IMR-90 (cell line): ENCODE results near the gene ELMO1. TPM values are rescaled to one million over a fixed set of nuclear protein-coding genes. Genes with fewer than 3 reads are reported as not detected.

Experiments
- ATAC-seq: fragments of 200-7000 bp; cut with Tn5 transposase; 2 replicates; pipeline ENCODE4 v1.9.1; 2020; ENCODE audit warnings: low read depth, mild to moderate bottlenecking, moderate library complexity
- BruUV-seq: library from RNA; stranded (reverse); fragments of 400-500 nt; replicated peaks from 2 replicates; lab custom pipeline; 2021; lab: Mats Ljungman, UMichigan
- CTCF ChIA-PET: fragments of 300-600 bp; formaldehyde crosslinking; extraction: SDS; loops from one replicate; lab custom pipeline; 2021; ENCODE audit warnings: antibody characterized with exemption; lab: Yijun Ruan, JAX
- POLR2A ChIA-PET: fragments of 300-600 bp; sonication (Branson Sonifier 250); formaldehyde crosslinking; loops from one replicate; lab custom pipeline; 2022; ENCODE audit warnings: antibody characterized with exemption; ENCODE audit not compliant: unreplicated experiment; lab: Charles Lee
- DNase-seq: peaks from one replicate; pipeline ENCODE4 v3.0.0; 2013
- H2AFZ ChIP-seq: replicated peaks from 2 replicates; pipeline ENCODE3; 2013; ENCODE audit warnings: low read length, mild to moderate bottlenecking; ENCODE audit not compliant: poor library complexity
- H2AK5ac ChIP-seq: 2 replicates; pipeline ENCODE4 v1.6.1; 2013; ENCODE audit warnings: low read depth, low read length, inconsistent platforms
- H2AK9ac ChIP-seq: replicated peaks from 2 replicates; pipeline ENCODE3; 2013; ENCODE audit warnings: mild to moderate bottlenecking, low read depth, low read length, moderate library complexity; ENCODE audit not compliant: poor library complexity
- H2BK120ac ChIP-seq: 2 replicates; pipeline ENCODE4 v1.6.1; 2013; ENCODE audit warnings: low read depth, low read length, inconsistent platforms
- H2BK15ac ChIP-seq: 3 replicates; pipeline ENCODE4 v1.6.1; 2013; ENCODE audit warnings: low read depth, low read length, inconsistent platforms
- H2BK20ac ChIP-seq: 2 replicates; pipeline ENCODE4 v1.6.1; 2013; ENCODE audit warnings: low read depth, mild to moderate bottlenecking, inconsistent platforms, low read length, moderate library complexity
- H2BK5ac ChIP-seq: 2 replicates; pipeline ENCODE4 v1.6.1; 2013; ENCODE audit warnings: mild to moderate bottlenecking, low read depth, low read length, inconsistent platforms; ENCODE audit not compliant: poor library complexity, severe bottlenecking
- H3K14ac ChIP-seq: replicated peaks from 2 replicates; pipeline ENCODE4 v1.6.1; 2013; ENCODE audit warnings: low read depth, low read length, inconsistent platforms
- H3K18ac ChIP-seq: 2 replicates; pipeline ENCODE4 v1.6.1; 2013; ENCODE audit warnings: low read depth, low read length, control low read depth
- H3K23ac ChIP-seq: 2 replicates; pipeline ENCODE4 v1.6.1; 2013; ENCODE audit warnings: low read depth, low read length, inconsistent platforms
- H3K27ac ChIP-seq: 2 replicates; pipeline ENCODE4 v1.5.1; 2013; ENCODE audit warnings: mild to moderate bottlenecking, control low read depth, low read length; ENCODE audit not compliant: insufficient read depth
- H3K27me3 ChIP-seq: 2 replicates; pipeline ENCODE4 v1.6.1; 2013; ENCODE audit warnings: low read length; ENCODE audit not compliant: control insufficient read depth, insufficient read depth
- H3K36me3 ChIP-seq: 2 replicates; pipeline ENCODE4 v1.6.1; 2013; ENCODE audit warnings: low read length, mixed read lengths; ENCODE audit not compliant: control insufficient read depth, insufficient read depth
- H3K4ac ChIP-seq: 2 replicates; pipeline ENCODE4 v1.6.1; 2013; ENCODE audit warnings: low read depth, low read length, inconsistent platforms
- H3K4me1 ChIP-seq: 2 replicates; pipeline ENCODE4 v1.6.1; 2013; ENCODE audit warnings: low read length, mixed read lengths; ENCODE audit not compliant: control insufficient read depth, insufficient read depth
- H3K4me2 ChIP-seq: 2 replicates; pipeline ENCODE4 v1.6.1; 2013; ENCODE audit warnings: low read depth, mild to moderate bottlenecking, control low read depth, low read length, moderate library complexity
- H3K4me3 ChIP-seq: 2 replicates; pipeline ENCODE4 v1.5.1; 2013; ENCODE audit warnings: low read depth, mild to moderate bottlenecking, control low read depth, low read length, moderate library complexity; ENCODE audit not compliant: insufficient read depth
- H3K56ac ChIP-seq: 2 replicates; pipeline ENCODE4 v1.6.1; 2013; ENCODE audit warnings: low read length, inconsistent platforms; ENCODE audit not compliant: insufficient read depth; ENCODE audit errors: extremely low read depth
- H3K79me1 ChIP-seq, 2 experiments: 2 replicates each; pipeline ENCODE4 v1.6.1; 2013; ENCODE audit warnings: low read length in 2 of 2, inconsistent platforms in 1 of 2, low read depth in 1 of 2
- H3K9ac ChIP-seq: 2 replicates; pipeline ENCODE4 v1.6.1; 2013; ENCODE audit warnings: low read depth, low read length, control low read depth
- H3K9me1 ChIP-seq: 2 replicates; pipeline ENCODE4 v1.6.1; 2013; ENCODE audit warnings: low read length, inconsistent platforms; ENCODE audit not compliant: insufficient read depth
- H3K9me3 ChIP-seq: 2 replicates; pipeline ENCODE4 v1.6.1; 2013; ENCODE audit warnings: low read length; ENCODE audit not compliant: control insufficient read depth, insufficient read depth
- H4K20me1 ChIP-seq: 2 replicates; pipeline ENCODE4 v1.6.1; 2013; ENCODE audit warnings: low read length, inconsistent platforms; ENCODE audit not compliant: insufficient read depth
- H4K5ac ChIP-seq: 2 replicates; pipeline ENCODE4 v1.6.1; 2013; ENCODE audit warnings: mild to moderate bottlenecking, low read depth, low read length, control low read depth
- H4K8ac ChIP-seq, 2 experiments: 2 replicates each; pipeline ENCODE4 v1.6.1; 2013; ENCODE audit warnings: low read depth in 2 of 2, low read length in 2 of 2, control low read depth in 1 of 2, inconsistent platforms in 1 of 2
- H4K91ac ChIP-seq: 2 replicates; pipeline ENCODE4 v1.6.1; 2013; ENCODE audit warnings: low read depth, low read length, inconsistent platforms; ENCODE audit not compliant: insufficient read depth
- BHLHE40 ChIP-seq: fragments of 150-350 bp; IDR thresholded peaks from 2 replicates; pipeline ENCODE4 v1.6.1; 2016; ENCODE audit warnings: mild to moderate bottlenecking, low read depth, low read length
- CHD1 ChIP-seq: IDR thresholded peaks from 2 replicates; pipeline ENCODE4 v1.6.1; 2012; ENCODE audit warnings: low read depth, low read length, improper control_type of control experiment
- CTCF ChIP-seq: conservative IDR thresholded peaks from 2 replicates; pipeline ENCODE4 v1.5.1; 2012; ENCODE audit warnings: mild to moderate bottlenecking, low read depth, low read length, improper control_type of control experiment
- FOS ChIP-seq: fragments of 150-350 bp; IDR thresholded peaks from 2 replicates; pipeline ENCODE4 v1.6.1; 2016; ENCODE audit warnings: low read depth, low read length
- MAFK ChIP-seq: IDR thresholded peaks from 2 replicates; pipeline ENCODE4 v1.6.1; 2012; ENCODE audit warnings: low read depth, low read length, improper control_type of control experiment
- MXI1 ChIP-seq: IDR thresholded peaks from 2 replicates; pipeline ENCODE4 v1.6.1; 2012; ENCODE audit warnings: low read depth, mild to moderate bottlenecking, low read length, moderate library complexity, borderline replicate concordance
- NFE2L2 ChIP-seq: fragments of 150-350 bp; IDR thresholded peaks from 2 replicates; pipeline ENCODE4 v1.6.1; 2016; ENCODE audit warnings: low read depth, mild to moderate bottlenecking, low read length
- RAD21 ChIP-seq: IDR thresholded peaks from 2 replicates; pipeline ENCODE4 v1.6.1; 2012; ENCODE audit warnings: low read length, improper control_type of control experiment
- WGBS, 2 experiments: methylation state at CpG; one replicate each; pipeline versions ENCODE4 v1.1.5 to v1.1.7; 2013; ENCODE audit warnings: missing lambda C conversion rate in 2 of 2; ENCODE audit not compliant: insufficient read length in 1 of 2; ENCODE audit errors: extremely low coverage in 2 of 2; 5-methylcytosine and 5-hydroxymethylcytosine counted together
- dilution Hi-C: fragments of 300-500 bp; cut with HindIII; formaldehyde crosslinking; loops from one replicate; pipeline ENCODE4 v1.14.3; 2018; ENCODE audit warnings: low sequenced_read_pairs; ENCODE audit not compliant: unreplicated experiment
- in situ Hi-C: fragments of 300-500 bp; cut with MboI; formaldehyde crosslinking; loops from 3 replicates; pipeline ENCODE4 v1.14.3; 2019; ENCODE audit warnings: low sequenced_read_pairs, inconsistent platforms, mixed read lengths
- intact Hi-C: fragments of 100-400 bp; cut with micrococcal nuclease; formaldehyde crosslinking; loops from 2 replicates; pipeline ENCODE4 v1.10.0; 2022
- polyA plus RNA-seq, 3 experiments: library from polyadenylated mRNA; depleted of rRNA; stranded (reverse); fragments of >200 nt; gene quantifications; 2 replicates each; pipeline ENCODE4 v1.2.3, GENCODE V29; 2012; ENCODE audit warnings: low replicate concordance in 1 of 3
- total RNA-seq: library from RNA; depleted of rRNA; stranded (reverse); fragments of >200 nt; gene quantifications from 2 replicates; pipeline ENCODE4 v1.2.3, GENCODE V29; 2012

ELMO1 gene
- total and polyA plus RNA-seq, 2 of the 4 experiments (the other 2 are of a cell fraction): 0.03 TPM; not detected in 1

DNA sequence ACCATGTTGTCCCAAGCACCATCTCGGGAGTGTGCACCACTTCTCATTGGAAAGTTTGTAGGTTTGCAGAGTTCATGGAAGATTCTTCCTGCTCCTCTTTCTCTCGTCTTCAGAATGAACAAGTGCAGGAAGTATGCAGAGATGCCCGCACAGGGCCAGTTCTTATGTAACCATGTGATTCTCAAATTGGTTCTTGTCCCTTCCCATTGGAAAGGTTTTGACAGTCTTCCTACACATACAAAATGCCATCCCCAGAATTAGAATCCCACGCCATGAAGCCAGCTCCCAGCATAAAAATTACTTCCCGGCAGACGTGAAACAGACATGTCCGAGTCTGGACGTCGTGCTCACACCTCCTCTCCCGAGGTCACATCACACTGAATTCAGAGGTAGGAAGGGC, 251.6 kb downstream of the ELMO1 start (continued):
- no peak for TF ChIP-seq NFE2L2
- TF ChIP-seq BHLHE40: no peak
- no peak for TF ChIP-seq CHD1
- TF ChIP-seq RAD21: no peak

DNA sequence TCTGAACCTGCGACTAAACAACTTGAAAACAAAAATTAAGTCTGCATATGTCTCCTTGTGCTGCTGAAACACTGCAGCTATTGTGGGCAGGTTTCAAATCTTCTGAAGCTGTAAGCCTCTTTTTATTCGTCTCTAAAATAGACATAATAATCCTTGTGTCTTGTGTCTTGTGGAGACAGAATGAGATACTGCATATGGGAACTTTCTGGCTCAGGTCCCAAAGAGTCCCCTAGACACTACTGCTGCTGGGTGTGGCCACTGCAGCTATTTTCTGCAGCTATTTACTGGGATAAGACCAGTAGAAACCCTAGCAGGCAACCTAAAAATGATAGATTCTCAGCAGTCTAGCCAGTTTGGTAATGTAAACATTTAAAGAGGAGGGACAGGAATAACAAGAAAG, 252.0 kb downstream of the ELMO1 start:
- ChIA-PET POLR2A (no interaction called here), CTCF (interaction anchor here (1.7 kb wide), 1 partner anchor 15 kb away, joined by 6 read pairs; no protein-coding TSS in a partner anchor)
- no CpG with 5 or more reads among the region's 2 CpGs for WGBS, 2 experiments
- Histone ChIP-seq H3K56ac (no peak overlapping the region), H3K36me3 (no peaks in the 10 kb centered on the region), H2BK5ac (no peak overlapping the region), H3K23ac (no peak overlapping the region), H3K4ac (no peak overlapping the region), H3K9me1 (no peaks in the 10 kb centered on the region), H2BK15ac (no peak overlapping the region), H2AFZ (no peak overlapping the region), H3K79me1 (no peaks in the 10 kb centered on the region), H4K8ac (no peak overlapping the region), H3K4me1 (no peaks in the 10 kb centered on the region), H2AK5ac (no peak overlapping the region), H3K14ac (no peak overlapping the region), H4K91ac (no peak overlapping the region), H2BK20ac (no peak overlapping the region), H4K20me1 (no peaks in the 10 kb centered on the region), H3K4me2 (no peak overlapping the region), H3K27ac (no peak overlapping the region), H3K9ac (no peak overlapping the region), H2BK120ac (no peak overlapping the region), H4K5ac (no peak overlapping the region), H3K18ac (no peak overlapping the region), H3K9me3 (no peaks in the 10 kb centered on the region), H2AK9ac (no peak overlapping the region), H3K4me3 (no peak overlapping the region), H3K27me3 (no peaks in the 10 kb centered on the region)
- dilution Hi-C loops (no loop called here), in situ Hi-C loops (loop anchor here (10.0 to 25.0 kb wide), 2 partner anchors 509 to 712 kb away; no protein-coding TSS in a partner anchor), intact Hi-C loops (loop anchor here (5.0 kb wide), 1 partner anchor 169 kb away; no protein-coding TSS in a partner anchor)
- ATAC-seq (no peak), DNase-seq (no peak)
- no TSS peak for BruUV-seq
- TF ChIP-seq CTCF (no peak), RAD21 (no peak), FOS (no peak), MXI1 (no peak), MAFK (no peak), NFE2L2 (no peak)
